Sciatic nerve (tissue), 2 donors: ENCODE results near the gene IGF2BP2. TPM values are rescaled to one million over a fixed set of nuclear protein-coding genes. Genes with fewer than 3 reads are reported as not detected.
A peak's percentile ranks its signal among the peaks of the same experiment; 100 is the strongest.

Experiments used
- ATAC-seq: fragments of 200-7000 bp; cut with Tn5 transposase; one replicate; pipeline ENCODE4 v1.9.1; 2020; ENCODE audit warnings: mild to moderate bottlenecking, moderate library complexity
- DNase-seq: peaks from one replicate; pipeline ENCODE4 v3.0.0-alpha.2; 2020; ENCODE audit warnings: low spot score
- intact Hi-C: fragments of 100-400 bp; cut with DNase I; formaldehyde crosslinking; loops from one replicate; pipeline ENCODE4 v1.14.2; 2022
- total RNA-seq: library from RNA; stranded (reverse); fragmentation: NEBNext Ultra II Directional; extraction: Animal tissue kit (Norgen Biotek cat#: 25700); gene quantifications from one replicate; pipeline ENCODE4 v1.2.1, GENCODE V29; 2021
- donor health status: DM: no; HTN: no; CAD: no.
- donor health status: DM: no; HTN: no; CAD: no.

IGF2BP2 gene
- total RNA-seq, 1 donor from 2014 or later = 52.2 TPM

- DNase-seq (no peak), ATAC-seq (no peak)
- intact Hi-C loops = no loop called here
These were observed 100.6 kb downstream of the IGF2BP2 start for GRCh38 chr3:185724251-185724650.

- no peak for DNase-seq
- intact Hi-C loops = no loop called here
These were observed 102.0 kb downstream of the IGF2BP2 start for GRCh38 chr3:185722881-185723280.

GRCh38 chr3:185721970-185722369 lies 102.9 kb downstream of the IGF2BP2 start:
- ATAC-seq (no peak), DNase-seq (no peak)
- intact Hi-C loops = no loop called here

More at GRCh38 chr3:185722881-185723280, 102.0 kb downstream of the IGF2BP2 start:
- no peak for ATAC-seq

- intact Hi-C loops = no loop called here
- ATAC-seq = no peak
These were observed 104.5 kb downstream of the IGF2BP2 start for GRCh38 chr3:185720326-185720725.

DNA sequence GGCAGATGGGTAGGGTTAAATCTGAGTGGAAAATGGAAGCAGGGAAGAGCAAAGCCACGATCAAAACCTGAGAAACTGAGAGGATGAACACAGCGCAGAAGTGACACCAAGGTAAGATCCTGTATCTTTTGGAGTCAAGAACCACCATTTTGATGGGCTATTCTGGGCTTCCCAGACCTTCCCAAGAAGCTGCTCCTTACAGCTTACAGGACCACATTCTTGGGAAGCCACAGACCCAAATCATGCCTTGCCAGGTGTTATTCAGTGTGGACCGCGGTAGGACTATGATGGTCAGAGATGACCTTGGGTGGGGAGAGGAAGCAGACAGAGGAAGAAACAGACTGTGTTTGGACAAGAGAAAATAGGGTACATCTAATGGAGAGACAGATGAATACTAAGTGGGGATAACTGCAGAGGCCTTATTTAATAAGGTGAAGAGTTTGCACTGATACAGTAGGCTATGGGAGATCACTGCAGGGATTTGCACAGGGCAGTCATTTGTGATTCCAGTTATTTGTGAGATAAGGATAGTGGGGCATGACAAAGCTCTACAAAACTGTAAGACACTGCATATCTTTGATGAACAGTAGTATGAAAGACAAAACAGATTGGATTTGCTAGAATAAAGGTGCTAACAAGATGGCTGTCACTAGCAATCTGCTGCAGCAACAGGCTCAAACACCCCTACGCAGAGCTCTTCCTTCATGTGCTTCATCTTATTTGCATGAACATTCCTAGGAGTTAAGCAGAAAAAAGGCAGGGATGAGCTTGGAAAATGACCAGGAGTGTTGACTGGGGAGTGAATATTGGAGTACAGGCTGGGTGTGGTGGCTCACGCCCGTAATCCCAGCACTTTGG lies 105.9 kb downstream of the IGF2BP2 start:
- ATAC-seq = no peak
- intact Hi-C loops = no loop called here
- no peak for DNase-seq

More at GRCh38 chr3:185720326-185720725, 104.5 kb downstream of the IGF2BP2 start:
- no peak for DNase-seq

DNA sequence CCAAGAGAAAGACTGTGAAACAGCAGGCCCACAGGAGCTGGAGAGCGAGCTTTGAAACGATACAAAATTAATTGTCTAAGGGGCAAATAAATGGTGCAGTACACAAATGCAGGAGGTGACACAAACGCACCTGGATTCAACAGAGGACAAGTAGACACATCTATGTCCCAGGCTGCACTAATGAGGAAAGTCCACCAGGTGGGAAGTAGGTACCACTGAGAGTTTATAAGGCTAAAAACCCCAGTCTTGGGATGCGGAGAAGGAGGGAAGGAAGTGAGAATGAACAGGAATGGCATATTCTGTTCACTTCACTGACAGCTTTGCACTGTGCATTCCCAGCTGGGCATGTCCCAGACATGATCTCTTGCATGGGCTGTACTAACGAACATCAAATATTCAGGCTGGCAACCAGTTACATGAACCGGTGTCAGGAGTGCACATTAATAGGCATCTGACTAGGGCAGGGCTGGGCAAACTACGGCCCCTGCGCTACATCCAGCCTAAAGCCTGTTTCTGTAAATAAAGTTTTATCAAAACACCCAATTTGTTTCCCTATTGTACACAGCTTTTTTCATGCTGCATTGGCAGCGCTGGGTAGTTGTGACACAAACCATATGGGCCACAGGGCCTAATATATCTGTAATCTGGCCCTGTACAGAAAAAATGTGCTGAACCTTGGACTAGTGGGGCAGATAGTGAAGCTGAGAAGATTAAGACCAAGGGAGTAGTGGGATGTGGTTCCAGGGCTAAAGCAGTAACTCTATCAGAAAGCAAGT lies 107.0 kb downstream of the IGF2BP2 start:
- intact Hi-C loops = no loop called here
- ATAC-seq = no peak
- no peak for DNase-seq

DNA sequence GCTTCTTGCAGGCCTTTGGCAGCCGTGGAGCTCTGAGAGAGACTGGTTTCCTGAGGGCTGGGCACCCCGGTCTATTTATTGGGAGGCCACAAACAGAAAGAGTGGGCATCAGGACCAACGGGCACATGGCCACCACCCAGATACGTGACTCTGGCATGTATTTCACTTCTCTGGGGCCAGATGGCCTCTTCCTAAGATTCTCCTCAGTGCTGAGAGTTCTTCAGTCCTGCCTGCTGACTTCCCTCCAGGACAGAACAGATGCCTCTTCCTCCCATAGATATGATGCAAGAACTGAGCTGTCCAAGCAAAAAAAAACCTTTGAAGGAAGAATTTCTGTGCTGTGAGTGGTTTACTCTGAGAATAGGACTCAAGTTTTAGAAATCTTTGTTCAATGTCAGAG lies 107.7 kb downstream of the IGF2BP2 start:
- ATAC-seq (peak; percentile 74), DNase-seq (no peak)
- intact Hi-C loops = no loop called here

- ATAC-seq (peak; percentile 27), DNase-seq (no peak)
- intact Hi-C loops = no loop called here
These were observed 108.3 kb downstream of the IGF2BP2 start for GRCh38 chr3:185716436-185717108.

DNA sequence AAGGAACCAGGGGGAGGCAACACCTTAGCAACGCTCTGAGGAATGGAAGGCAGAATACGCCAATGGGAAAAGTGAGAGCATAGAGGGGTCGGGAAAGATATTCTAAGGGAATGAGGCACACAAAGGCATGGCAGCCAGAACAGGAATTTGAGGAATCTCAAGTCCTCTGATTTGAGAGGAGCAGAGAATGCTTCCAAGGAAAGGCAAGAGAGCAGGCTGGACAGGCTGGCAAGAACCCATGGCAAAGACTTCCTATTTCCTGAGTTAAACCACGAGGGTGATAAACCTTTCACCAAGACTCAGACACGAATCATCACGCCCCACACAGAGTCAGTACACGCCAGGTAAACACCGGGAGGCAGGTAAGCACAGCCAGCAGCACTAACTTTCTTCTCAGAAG lies 109.8 kb downstream of the IGF2BP2 start:
- DNase-seq (no peak), ATAC-seq (no peak)
- intact Hi-C loops = no loop called here

DNA sequence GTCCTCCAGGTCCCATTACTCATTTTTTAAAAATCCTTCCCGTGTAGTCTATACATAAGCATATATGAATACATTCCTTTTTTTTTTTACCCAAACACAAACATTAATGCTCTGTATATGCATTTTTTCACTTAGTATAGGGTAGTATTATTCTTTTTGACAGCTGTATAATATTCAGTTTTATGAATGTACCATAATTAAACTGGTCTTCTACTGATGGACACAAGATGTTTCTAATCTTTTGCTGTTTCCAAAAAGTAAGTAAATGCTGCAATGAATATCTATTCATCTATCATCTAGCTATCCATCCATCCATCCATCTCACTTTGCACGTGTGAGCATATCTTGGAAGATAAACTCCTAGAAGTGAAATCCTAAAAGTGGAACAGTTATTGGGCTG lies 110.8 kb downstream of the IGF2BP2 start:
- intact Hi-C loops = no loop called here
- ATAC-seq (no peak), DNase-seq (no peak)

DNA sequence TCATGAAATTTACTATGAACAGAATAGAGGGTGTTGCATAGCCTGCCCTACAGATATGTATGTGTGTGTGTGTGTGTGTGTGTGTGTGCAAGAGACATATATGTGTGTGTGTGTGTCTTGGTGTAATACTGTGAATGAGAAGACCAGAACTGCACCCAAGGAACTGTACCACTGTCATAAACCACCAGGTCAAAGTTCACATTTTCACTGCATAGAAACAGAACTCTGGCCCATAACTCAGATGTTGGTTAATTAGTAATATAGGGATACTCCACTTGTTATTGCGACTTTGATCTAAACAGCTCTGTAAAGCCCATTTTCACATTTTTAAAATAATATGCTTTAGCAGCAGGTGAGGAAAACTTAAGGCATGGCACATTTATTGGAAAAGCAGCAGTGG lies 111.8 kb downstream of the IGF2BP2 start:
- intact Hi-C loops = no loop called here
- DNase-seq (no peak), ATAC-seq (no peak)

DNA sequence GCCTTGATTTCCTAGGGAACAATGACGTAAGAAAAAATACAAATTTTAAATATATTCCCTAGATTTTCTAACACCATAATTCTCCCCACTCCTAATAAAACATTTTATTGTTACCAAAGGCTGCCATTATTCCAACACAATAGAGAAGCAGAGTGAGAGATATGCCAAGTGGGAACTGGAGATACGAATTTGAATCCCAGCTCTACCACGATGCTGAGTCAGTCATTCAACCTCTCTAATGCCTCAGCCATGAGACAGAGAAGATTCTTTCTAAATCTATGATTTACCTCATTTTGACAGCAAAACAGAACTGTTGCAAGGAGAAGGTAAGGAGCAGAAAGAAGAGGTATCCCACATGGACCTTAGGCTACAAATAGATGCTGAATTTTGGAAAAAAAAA lies 112.5 kb downstream of the IGF2BP2 start:
- DNase-seq = no peak
- no peak for ATAC-seq
- intact Hi-C loops = no loop called here

GRCh38 chr3:185711255-185711870 lies 113.5 kb downstream of the IGF2BP2 start:
- intact Hi-C loops = no loop called here
- no peak for ATAC-seq
- no peak for DNase-seq

DNA sequence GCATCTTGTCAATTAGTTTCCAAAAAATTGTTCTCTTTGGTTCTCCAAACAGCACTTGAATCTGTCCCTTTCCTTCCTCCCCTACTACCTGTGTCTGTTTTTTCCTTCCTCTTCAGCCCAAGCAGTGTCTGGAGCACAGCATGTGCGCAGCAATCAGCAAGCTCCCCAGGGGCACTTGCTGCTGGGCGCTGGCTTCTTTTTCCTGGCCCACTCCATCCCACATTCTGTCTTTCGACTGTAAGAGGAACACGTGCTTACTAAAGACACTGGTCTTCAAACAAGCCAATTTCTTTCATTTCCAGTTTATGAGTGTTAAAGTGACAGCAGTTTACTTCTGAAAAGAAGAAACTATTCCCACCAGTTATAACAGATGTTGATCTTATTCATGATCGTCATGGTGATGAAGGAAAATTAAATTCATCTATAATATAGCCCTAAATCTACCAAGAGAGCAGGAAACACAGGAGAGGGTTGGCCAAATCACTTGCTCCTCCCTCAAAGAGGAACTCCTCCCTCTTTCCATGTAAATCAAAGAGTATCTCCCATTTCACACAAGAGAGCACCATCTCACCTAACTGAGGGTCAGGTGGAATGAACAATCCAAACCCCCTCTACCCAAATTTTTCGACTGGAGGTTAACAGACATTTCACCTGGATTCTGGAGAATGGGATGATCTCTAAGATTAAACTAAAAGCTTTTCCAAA lies 115.4 kb downstream of the IGF2BP2 start:
- intact Hi-C loops = no loop called here
- no peak for DNase-seq

DNA sequence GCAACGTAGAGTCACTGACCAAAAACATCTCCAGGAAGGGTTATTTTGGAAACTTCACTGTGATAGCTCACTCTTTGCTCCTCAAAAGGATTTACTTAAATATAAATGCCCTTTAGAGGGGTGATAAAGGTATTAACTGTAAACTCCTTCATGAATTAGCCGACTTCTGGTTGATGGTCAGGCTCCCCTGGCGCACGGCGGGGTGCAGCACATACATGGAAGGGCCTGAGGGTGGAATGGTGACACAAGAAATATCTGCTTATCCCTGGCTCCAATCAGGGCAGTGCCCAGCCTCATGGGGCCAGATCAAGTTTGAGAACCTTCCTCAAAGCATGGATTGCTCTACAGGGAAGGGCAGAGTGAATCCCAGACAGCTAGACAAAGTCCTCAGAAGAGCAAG lies 116.5 kb downstream of the IGF2BP2 start:
- DNase-seq (no peak), ATAC-seq (no peak)
- intact Hi-C loops = no loop called here

More for the DNA sequence above, 115.4 kb downstream of the IGF2BP2 start:
- peak; percentile 38 for ATAC-seq

- no peak for ATAC-seq
- intact Hi-C loops = no loop called here
- DNase-seq = no peak
These were observed 119.3 kb downstream of the IGF2BP2 start for GRCh38 chr3:185705498-185705897.

DNA sequence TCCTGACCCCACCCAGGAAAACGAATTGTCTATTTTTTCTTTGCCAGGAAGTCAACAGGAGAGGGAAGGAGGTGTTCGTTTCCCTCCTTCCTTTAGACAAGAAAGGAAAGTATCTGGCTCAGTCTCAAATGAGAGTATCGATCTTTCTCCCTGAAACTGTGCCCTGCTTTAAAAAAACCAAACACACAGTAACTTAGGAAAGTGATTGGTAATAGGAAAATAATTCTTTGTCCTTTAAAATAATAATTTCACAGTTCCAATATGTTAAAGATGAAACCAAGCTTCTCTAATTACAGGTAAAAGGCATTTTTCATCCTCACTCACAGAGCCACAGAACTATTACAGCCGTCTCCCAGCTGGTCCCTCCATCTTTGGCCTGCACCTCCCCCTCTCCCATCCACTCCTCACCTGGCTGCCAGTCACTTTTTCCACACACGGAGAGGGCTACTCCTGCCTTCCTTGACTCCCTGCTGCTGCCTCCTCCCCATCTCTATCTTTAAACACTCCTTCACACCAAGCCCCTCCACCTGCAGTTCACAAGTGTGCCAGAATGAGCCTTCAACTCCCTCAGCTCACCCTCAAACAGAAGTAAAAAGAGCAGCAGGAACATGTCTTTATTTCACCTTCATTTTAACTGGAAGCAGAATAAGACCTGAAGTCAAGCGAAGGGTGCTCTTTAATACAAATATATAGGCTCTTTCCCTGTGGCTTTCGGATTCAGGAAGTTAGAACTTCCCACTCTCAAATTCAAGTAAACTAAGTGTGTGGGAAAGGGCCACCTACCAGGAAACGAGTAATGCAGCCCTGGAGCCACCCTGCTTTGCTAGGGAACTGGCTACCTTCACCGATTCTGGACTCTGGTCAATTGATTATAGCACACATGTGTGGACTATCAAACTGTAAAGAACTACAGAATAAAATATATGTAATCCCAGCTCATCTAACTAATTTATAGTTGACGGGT lies 122.3 kb downstream of the IGF2BP2 start:
- intact Hi-C loops = no loop called here
- ATAC-seq (no peak), DNase-seq (no peak)
